ENCODE measurements around the gene SLFNL1.

The SLFNL1 gene

GRCh38 chr1:41019353-41019745, 2.2 kb downstream of the SLFNL1 start:
- DNase-seq: no peak

GRCh38 chr1:41018018-41018410, 3.5 kb downstream of the SLFNL1 start:
- no peak for DNase-seq

- DNase-seq: no peak
Observed at GRCh38 chr1:41017141-41018017, 4.1 kb downstream of the SLFNL1 start.

GRCh38 chr1:41015897-41016470, 5.5 kb downstream of the SLFNL1 start:
- no peak for DNase-seq

- DNase-seq: no peak
Observed at GRCh38 chr1:41015281-41015896, 6.1 kb downstream of the SLFNL1 start.

- no peak for DNase-seq
Observed at GRCh38 chr1:41014871-41015270, 6.7 kb downstream of the SLFNL1 start.

GRCh38 chr1:41013796-41014195, 7.7 kb downstream of the SLFNL1 start:
- no peak for DNase-seq

GRCh38 chr1:41013024-41013423, 8.5 kb downstream of the SLFNL1 start:
- DNase-seq: no peak

- DNase-seq: no peak
Observed at GRCh38 chr1:41010345-41010744, 11.2 kb downstream of the SLFNL1 start.

- DNase-seq: no peak
Observed at GRCh38 chr1:41009466-41009865, 12.1 kb downstream of the SLFNL1 start.

- no peak for DNase-seq
Observed at GRCh38 chr1:41006942-41007865, 14.3 kb downstream of the SLFNL1 start.

- no peak for DNase-seq
Observed at GRCh38 chr1:41005876-41006275, 15.6 kb downstream of the SLFNL1 start.

- DNase-seq: peak; percentile 77
Observed at GRCh38 chr1:41003640-41004220, 17.8 kb downstream of the SLFNL1 start.

GRCh38 chr1:41003127-41003639, 18.3 kb downstream of the SLFNL1 start:
- no peak for DNase-seq

- DNase-seq: no peak
Observed at GRCh38 chr1:40998668-40999067, 22.9 kb downstream of the SLFNL1 start.

GRCh38 chr1:40997096-40997495, 24.4 kb downstream of the SLFNL1 start:
- DNase-seq: no peak

- no peak for DNase-seq
Observed at GRCh38 chr1:40989066-40989465, 32.5 kb downstream of the SLFNL1 start.

- DNase-seq: no peak
Observed at GRCh38 chr1:40988280-40988679, 33.2 kb downstream of the SLFNL1 start.

GRCh38 chr1:40987439-40988276, 33.9 kb downstream of the SLFNL1 start:
- DNase-seq: no peak

- no peak for DNase-seq
Observed at GRCh38 chr1:40986956-40987355, 34.6 kb downstream of the SLFNL1 start.

GRCh38 chr1:40986328-40986783, 35.2 kb downstream of the SLFNL1 start:
- no peak for DNase-seq

All from GOT3 (cell line).